Parathyroid adenoma (tissue), 2 donors: ENCODE measurements around the gene SLC4A2.

ENCODE experiments used
- H2AFZ ChIP-seq: fragments of 300-600 bp; sonication (generic); one replicate; pipeline ENCODE4 v1.7.0; 2017; ENCODE audit warnings: antibody characterized with exemption, mild to moderate bottlenecking
- H3K27ac ChIP-seq: fragments of 300-600 bp; sonication (generic); one replicate; pipeline ENCODE4 v1.7.0; 2017
- H3K27me3 ChIP-seq: fragments of 300-600 bp; sonication (generic); one replicate; pipeline ENCODE4 v1.7.0; 2017; ENCODE audit warnings: low read length; ENCODE audit not compliant: control insufficient read depth, insufficient read depth
- H3K36me3 ChIP-seq: fragments of 300-600 bp; sonication (generic); one replicate; pipeline ENCODE4 v1.7.0; 2017; ENCODE audit warnings: low read length; ENCODE audit not compliant: control insufficient read depth, insufficient read depth
- H3K4me1 ChIP-seq: fragments of 300-600 bp; sonication (generic); one replicate; pipeline ENCODE4 v1.7.0; 2017; ENCODE audit warnings: control low read depth
- H3K4me2 ChIP-seq: fragments of 300-600 bp; sonication (generic); one replicate; pipeline ENCODE4 v1.7.0; 2017; ENCODE audit warnings: low read length
- H3K4me3 ChIP-seq: fragments of 300-600 bp; sonication (generic); one replicate; pipeline ENCODE4 v1.7.0; 2017; ENCODE audit warnings: low read depth, low read length
- H3K79me2 ChIP-seq: fragments of 300-600 bp; sonication (generic); one replicate; pipeline ENCODE4 v1.7.0; 2017; ENCODE audit warnings: control low read depth
- H3K9ac ChIP-seq: fragments of 300-600 bp; sonication (generic); one replicate; pipeline ENCODE4 v1.7.0; 2017; ENCODE audit warnings: mild to moderate bottlenecking
- H3K9me3 ChIP-seq: fragments of 300-600 bp; sonication (generic); one replicate; pipeline ENCODE4 v1.7.0; 2017; ENCODE audit warnings: low read length; ENCODE audit not compliant: control insufficient read depth
- CTCF ChIP-seq: fragments of 300-600 bp; sonication (generic); IDR thresholded peaks from one replicate; pipeline ENCODE4 v1.7.0; 2017; ENCODE audit warnings: antibody characterized with exemption, mild to moderate bottlenecking
- donor health status: primary hyperparathyroidism.

SLC4A2 gene

GRCh38 chr7:151080067-151080521 is 20.7 kb downstream of the SLC4A2 start:
- H3K4me3 ChIP-seq, result peak overlapping the region; percentile 89
- no peaks in the 10 kb centered on the region for H3K27me3 ChIP-seq
- no peaks in the 10 kb centered on the region for H3K9me3 ChIP-seq
- peaks cover 29% of the 10 kb centered on the region for H3K4me1 ChIP-seq
- peak overlapping the region; percentile 86 for H2AFZ ChIP-seq
- peak overlapping the region; percentile 94 for H3K9ac ChIP-seq
- peak overlapping the region; percentile 96 for H3K27ac ChIP-seq
- H3K4me2 ChIP-seq, result peak overlapping the region; percentile 98
- H3K79me2 ChIP-seq, result peaks cover 10% of the 10 kb centered on the region
- H3K36me3 ChIP-seq, result no peaks in the 10 kb centered on the region
- TF ChIP-seq CTCF, result no peak

GRCh38 chr7:151080522-151081169 is 21.3 kb downstream of the SLC4A2 start, which contains the start of gene FASTK:
Gene FASTK (minus strand): TSS chr7:151080809. CDS start chr7:151080766, 43 bp downstream.
- TF ChIP-seq CTCF, result no peak
- Histone ChIP-seq H3K4me2 (peak within 1 kb of the TSS; percentile 98), H3K79me2 (peaks cover 10% of the 10 kb centered on the region), H3K36me3 (no peaks in the 10 kb centered on the region), H3K4me1 (peaks cover 35% of the 10 kb centered on the region), H2AFZ (peak within 1 kb of the TSS; percentile 86), H3K27me3 (no peaks in the 10 kb centered on the region), H3K27ac (peak within 1 kb of the TSS; percentile 96), H3K9me3 (no peaks in the 10 kb centered on the region), H3K9ac (peak within 1 kb of the TSS; percentile 94), H3K4me3 (peak within 1 kb of the TSS; percentile 89)

GRCh38 chr7:151081170-151082101 is 22.0 kb downstream of the SLC4A2 start:
- H3K27me3 ChIP-seq, result no peaks in the 10 kb centered on the region
- H3K4me3 ChIP-seq, result peak overlapping the region; percentile 89
- H3K4me1 ChIP-seq, result peaks cover 37% of the 10 kb centered on the region

More at GRCh38 chr7:151081170-151082101, 22.0 kb downstream of the SLC4A2 start:
- H3K36me3 ChIP-seq, result no peaks in the 10 kb centered on the region
- peak overlapping the region; percentile 86 for H2AFZ ChIP-seq
- H3K4me2 ChIP-seq, result peak overlapping the region; percentile 98
- H3K27ac ChIP-seq, result peak overlapping the region; percentile 96
- H3K9me3 ChIP-seq, result no peaks in the 10 kb centered on the region
- TF ChIP-seq CTCF, result no peak
- H3K9ac ChIP-seq, result no peak overlapping the region
- peaks cover 10% of the 10 kb centered on the region for H3K79me2 ChIP-seq
